ENCODE data around the gene PKNOX1.
"Not testable (repeated sequence)": the region's sequence is repeated elsewhere in the genome, so short reads cannot be mapped to it uniquely, and the experiment has no call there.

DNA sequence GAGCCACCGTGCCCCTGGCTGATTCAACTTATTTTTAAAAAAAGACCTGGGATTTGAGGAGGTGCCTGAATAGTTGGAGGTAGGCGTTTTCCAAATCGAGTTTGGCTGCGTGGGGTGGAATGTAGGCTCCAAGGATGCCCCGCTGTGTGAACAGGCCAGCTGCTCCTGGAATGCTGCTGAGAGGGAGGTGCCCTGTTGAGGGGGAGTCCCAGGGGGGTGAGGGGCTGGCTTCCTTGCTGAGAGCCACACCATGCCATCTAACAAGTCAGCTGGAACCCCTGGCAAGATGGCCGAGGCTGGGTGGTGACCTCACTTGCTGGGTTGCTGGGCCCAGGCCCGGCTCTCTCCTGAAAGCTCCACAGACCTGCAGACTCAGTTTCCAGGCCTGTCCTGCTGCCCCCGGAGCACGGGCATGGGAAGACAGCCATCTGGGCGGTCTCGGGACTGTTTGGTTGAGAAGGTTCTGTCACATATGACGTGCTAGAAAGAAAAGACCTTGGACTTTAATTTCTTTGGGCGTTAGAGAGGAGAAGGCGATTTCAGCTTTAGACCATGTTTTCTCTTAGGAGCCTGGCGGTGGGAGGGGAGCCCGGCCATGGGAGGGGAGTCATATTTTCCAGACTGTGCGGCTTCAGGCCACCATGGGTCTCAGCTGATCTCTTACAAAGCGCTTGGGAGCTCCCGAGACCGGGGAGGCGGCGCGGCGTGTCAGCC, 108.4 kb downstream of the PKNOX1 start:
- not testable (repeated sequence) for TF ChIP-seq CTCF (conservative IDR thresholded peaks at IDR 0.05); ZFX (IDR thresholded peaks at IDR 0.05)
